IgD-negative memory B cell (primary cell): Measurements from ENCODE around the gene ITGAE. TPM values are rescaled to one million over a fixed set of nuclear protein-coding genes. Genes with fewer than 3 reads are reported as not detected.
"Not testable (repeated sequence)": the region's sequence is repeated elsewhere in the genome, so short reads cannot be mapped to it uniquely, and the experiment has no call there.

Experiments used
- H3K27ac Mint-ChIP-seq, 3 donors: one replicate each; pipeline ENCODE4 v1.8.0; 2020 to 2022; ENCODE audit warnings: mild to moderate bottlenecking in 3 of 3, mixed read lengths in 3 of 3, moderate library complexity in 1 of 3
- H3K27me3 Mint-ChIP-seq: one replicate; pipeline ENCODE4 v1.8.0; 2021; ENCODE audit warnings: mixed read lengths
- H3K36me3 Mint-ChIP-seq: one replicate; pipeline ENCODE4 v1.8.0; 2020; ENCODE audit warnings: mild to moderate bottlenecking, mixed read lengths
- H3K4me1 Mint-ChIP-seq, 3 donors: one replicate each; pipeline ENCODE4 v1.8.0; 2020 to 2022; ENCODE audit warnings: mixed read lengths in 3 of 3, mild to moderate bottlenecking in 1 of 3
- H3K4me3 Mint-ChIP-seq, 4 donors: one replicate each; pipeline ENCODE4 v1.8.0; 2020 to 2022; ENCODE audit warnings: mild to moderate bottlenecking in 4 of 4, mixed read lengths in 4 of 4, moderate library complexity in 3 of 4
- H3K9me3 Mint-ChIP-seq, 3 donors: one replicate each; pipeline ENCODE4 v1.8.0; 2020 to 2021; ENCODE audit warnings: mixed read lengths in 3 of 3, mild to moderate bottlenecking in 1 of 3
- polyA plus RNA-seq: library from polyadenylated mRNA; unstranded; fragments of 300-500 nt; fragmentation: Illumina TruSeq; gene quantifications from one replicate; pipeline ENCODE4 v1.2.3, GENCODE V29; 2021

The ITGAE gene
- polyA plus RNA-seq, 1 donor from 2014 or later = 125 TPM

DNA sequence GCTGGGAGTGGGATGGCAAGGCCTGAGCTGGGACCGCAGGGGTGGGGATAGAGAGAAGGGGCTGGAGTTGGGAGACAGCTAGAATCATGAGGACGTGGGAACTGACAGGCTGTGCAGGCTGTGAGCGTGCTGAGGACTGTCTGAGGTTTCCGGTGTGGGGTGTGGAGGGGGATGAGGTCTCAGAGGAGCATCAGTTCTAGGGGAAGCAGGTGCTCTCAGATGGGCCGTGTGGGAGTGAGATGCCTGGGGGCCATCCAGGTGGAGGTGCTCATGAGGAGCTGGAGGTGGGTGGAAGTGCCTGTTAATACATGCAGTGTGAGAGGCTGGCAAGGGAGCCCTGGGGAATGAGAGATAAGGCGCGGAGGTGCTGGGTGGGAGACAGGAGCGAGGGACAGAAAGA, 50.1 kb downstream of the ITGAE start:
- H3K4me1 Mint-ChIP-seq = peaks cover 5 to 15% (median 10%) of the 10 kb centered on the region in 3 donors
- no peaks in the 10 kb centered on the region for H3K36me3 Mint-ChIP-seq
- peak overlapping the region in 1 of 3 donors; percentile 71 for H3K27ac Mint-ChIP-seq
- H3K9me3 Mint-ChIP-seq = no peaks in the 10 kb centered on the region
- H3K4me3 Mint-ChIP-seq = peak overlapping the region in 2 of 4 donors; percentile 9 to 71
- no peaks in the 10 kb centered on the region for H3K27me3 Mint-ChIP-seq

DNA sequence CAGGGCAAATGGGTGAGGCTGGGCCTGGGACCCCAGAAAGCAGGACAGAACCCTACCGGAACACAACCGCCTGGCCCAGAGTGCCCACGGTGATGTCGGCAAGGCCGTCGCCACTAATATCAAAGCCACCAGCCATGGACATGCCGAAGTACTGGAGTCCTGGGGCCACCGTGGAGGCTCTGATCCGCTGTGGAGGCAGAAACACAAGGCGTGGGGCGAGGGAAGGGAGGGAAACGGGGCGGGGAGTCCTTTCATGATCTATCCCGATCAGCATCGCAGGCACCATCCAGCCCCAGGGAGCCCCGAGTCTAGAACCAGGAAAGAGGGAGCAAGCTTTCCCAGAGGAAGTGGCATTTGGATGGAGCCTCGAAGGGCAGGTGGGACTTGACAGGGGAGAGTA, 50.7 kb downstream of the ITGAE start:
- peaks cover 5 to 12% (median 10%) of the 10 kb centered on the region in 3 donors for H3K4me1 Mint-ChIP-seq
- no peaks in the 10 kb centered on the region for H3K27me3 Mint-ChIP-seq
- H3K4me3 Mint-ChIP-seq = no peak overlapping the region
- no peak overlapping the region for H3K27ac Mint-ChIP-seq
- no peaks in the 10 kb centered on the region for H3K9me3 Mint-ChIP-seq
- H3K36me3 Mint-ChIP-seq = no peaks in the 10 kb centered on the region

DNA sequence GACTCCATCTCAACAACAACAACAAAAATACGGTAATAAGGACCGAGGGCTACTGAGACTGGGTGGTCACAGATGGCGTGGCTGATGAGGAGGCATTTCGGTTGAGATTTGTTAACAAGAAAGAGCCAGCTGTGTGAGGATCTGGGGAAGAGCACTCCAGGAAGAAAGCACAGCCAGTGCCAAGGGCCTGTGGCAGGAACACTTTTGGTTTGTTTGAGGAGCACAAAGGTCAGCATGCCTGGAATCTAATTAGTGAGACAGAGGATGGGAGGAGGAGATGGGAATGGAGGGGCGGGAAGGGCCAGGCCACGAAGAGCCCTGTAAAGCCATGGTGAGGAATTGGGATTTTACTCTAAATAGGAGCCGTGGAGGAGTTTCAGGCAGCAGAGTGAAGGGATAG, 52.4 kb downstream of the ITGAE start:
- Mint-ChIP-seq H3K4me1 (peaks cover 5 to 10% (median 10%) of the 10 kb centered on the region in 3 donors), H3K36me3 (no peaks in the 10 kb centered on the region), H3K9me3 (no peaks in the 10 kb centered on the region), H3K27me3 (no peaks in the 10 kb centered on the region), H3K27ac (peak overlapping the region in 1 of 3 donors; percentile 57), H3K4me3 (peak overlapping the region in 1 of 4 donors; percentile 85)

DNA sequence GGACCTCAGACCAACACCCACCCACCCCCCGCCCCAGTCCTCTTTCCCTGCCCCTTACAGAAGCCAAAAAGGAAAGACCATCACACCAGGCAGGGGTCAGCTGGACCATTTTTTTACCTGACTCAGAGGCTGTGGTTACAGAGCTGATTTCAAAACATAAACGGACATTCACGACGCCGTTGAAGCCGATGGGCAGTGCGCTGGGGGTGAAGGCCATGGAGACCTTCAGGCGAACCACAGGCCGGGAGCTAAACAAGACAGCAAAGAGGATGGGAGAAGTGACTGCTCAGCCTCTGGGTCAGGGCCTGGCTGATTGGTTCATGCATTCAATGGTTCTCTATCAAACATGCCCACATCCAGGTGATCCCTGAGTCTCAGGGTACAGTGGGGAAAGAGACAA, 53.2 kb downstream of the ITGAE start:
- Mint-ChIP-seq H3K36me3 (no peaks in the 10 kb centered on the region), H3K9me3 (no peaks in the 10 kb centered on the region), H3K4me1 (peaks cover 5 to 10% (median 8%) of the 10 kb centered on the region in 3 donors), H3K4me3 (no peak overlapping the region), H3K27me3 (no peaks in the 10 kb centered on the region), H3K27ac (no peak overlapping the region)

DNA sequence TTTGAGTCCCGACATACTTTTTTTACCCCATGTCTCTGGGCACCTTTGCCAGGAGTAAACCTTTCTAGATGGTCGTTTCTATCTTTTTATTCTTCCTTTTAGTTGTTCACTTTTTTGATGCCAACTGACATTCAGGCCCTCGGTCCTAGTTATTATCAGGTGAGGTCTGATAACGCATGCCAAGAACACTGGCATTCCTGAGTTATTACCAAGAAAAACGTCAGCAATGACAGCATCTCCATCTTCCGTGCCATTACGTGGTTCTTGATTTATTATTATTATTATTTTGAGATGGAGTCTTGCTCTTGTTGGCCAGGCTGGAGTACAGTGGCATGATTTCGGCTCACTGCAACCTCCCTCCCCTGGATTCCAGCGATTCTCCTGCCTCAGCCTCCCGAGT, 55.9 kb downstream of the ITGAE start:
- Mint-ChIP-seq H3K36me3 (peaks cover 2% of the 10 kb centered on the region), H3K4me3 (no peak overlapping the region), H3K4me1 (peaks cover 4 to 5% (median 5%) of the 10 kb centered on the region in 3 donors), H3K9me3 (no peaks in the 10 kb centered on the region), H3K27ac (no peak overlapping the region), H3K27me3 (no peaks in the 10 kb centered on the region)

DNA sequence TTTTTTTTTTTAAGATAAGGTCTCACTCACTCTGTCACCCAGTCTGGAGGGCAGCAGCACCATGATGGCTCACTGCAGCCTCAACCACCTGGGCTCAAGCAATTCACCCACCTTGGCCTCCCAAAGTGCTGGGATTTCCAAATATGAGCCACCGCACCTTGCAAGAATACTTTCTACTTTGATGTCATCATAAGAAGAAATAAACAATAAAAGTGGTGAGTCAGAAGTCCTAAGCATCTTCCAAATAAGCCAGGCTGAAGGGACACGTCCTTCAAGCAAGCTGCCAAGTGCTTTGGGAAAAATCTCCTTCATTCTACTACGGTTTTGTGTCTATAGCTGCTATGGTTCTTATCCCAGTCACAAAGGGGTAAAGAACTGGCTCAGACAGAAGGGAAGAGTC, 57.0 kb downstream of the ITGAE start:
- Mint-ChIP-seq H3K27me3 (no peaks in the 10 kb centered on the region), H3K4me1 (peaks cover 6 to 13% (median 10%) of the 10 kb centered on the region in 3 donors), H3K9me3 (no peaks in the 10 kb centered on the region), H3K27ac (no peak overlapping the region), H3K4me3 (no peak overlapping the region), H3K36me3 (peaks cover 2% of the 10 kb centered on the region)

DNA sequence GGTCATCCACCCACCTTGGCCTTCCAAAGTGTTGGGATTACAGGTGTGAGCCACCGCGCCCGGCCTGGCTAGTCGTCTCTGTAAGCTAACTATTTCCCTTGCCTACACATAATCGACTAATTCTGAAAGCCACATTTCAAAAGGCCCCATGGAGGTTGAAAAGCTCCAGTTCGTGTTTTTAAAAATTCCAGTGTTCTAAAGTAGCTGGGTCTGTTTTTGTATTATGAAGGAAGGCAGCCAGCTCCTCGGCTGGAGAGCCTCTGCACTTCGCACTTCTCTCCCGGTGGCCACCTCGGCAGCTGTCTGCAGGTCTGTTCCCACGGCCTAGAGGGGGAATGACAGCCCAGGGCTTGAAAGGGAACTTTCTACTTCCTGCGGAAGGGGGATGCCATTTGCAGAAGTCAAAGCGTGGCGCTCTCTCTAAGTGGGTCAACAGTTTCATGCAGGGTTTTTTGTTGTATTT, 60.3 kb downstream of the ITGAE start:
- Mint-ChIP-seq H3K36me3 (peaks cover 2% of the 10 kb centered on the region), H3K27ac (peak overlapping the region; percentile 36 to 90 (median 63)), H3K27me3 (no peaks in the 10 kb centered on the region), H3K4me3 (peak overlapping the region in 3 of 4 donors; percentile 19 to 69 (median 66)), H3K9me3 (no peaks in the 10 kb centered on the region), H3K4me1 (peaks cover 17 to 25% (median 19%) of the 10 kb centered on the region in 3 donors)

DNA sequence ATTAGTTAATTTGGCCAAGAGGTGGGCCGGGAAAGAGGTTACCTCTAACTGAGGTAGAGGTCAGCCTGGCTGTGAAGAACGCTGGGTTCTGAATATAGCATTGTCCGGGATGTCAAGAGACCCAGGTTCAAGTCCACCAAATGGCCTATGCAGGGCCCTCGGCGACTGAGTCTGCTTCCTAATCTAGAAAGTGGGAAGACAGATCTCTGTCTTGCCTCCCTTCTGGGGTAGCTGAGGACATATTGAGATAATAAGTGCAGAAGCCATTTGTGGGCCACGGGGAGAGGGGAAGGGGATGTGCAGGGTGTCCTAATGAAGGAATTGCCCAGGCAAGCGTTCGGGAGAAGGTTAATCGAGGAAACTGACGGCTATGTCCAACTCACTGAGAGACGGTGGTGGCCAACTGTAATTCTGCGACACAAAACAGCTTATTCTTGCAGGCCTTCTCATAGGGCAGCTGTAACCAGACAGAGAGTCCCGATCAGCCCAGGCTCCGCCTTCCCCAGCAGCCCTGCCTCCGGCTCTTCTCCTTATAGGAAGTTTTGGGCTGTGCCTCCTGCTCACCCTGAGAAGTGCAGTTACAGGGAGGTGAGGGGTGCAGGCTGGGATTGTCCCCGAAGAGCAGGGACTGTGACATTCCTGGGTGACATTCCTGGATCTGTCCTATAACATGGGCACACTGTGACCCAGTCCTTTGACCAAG, 61.4 kb downstream of the ITGAE start:
- Mint-ChIP-seq H3K9me3 (no peaks in the 10 kb centered on the region), H3K27me3 (no peaks in the 10 kb centered on the region), H3K36me3 (peaks cover 2% of the 10 kb centered on the region), H3K4me3 (peak overlapping the region in 2 of 4 donors; percentile 20 to 63), H3K27ac (peak overlapping the region in 2 of 3 donors; percentile 13 to 89), H3K4me1 (peaks cover 17 to 25% (median 19%) of the 10 kb centered on the region in 3 donors)

DNA sequence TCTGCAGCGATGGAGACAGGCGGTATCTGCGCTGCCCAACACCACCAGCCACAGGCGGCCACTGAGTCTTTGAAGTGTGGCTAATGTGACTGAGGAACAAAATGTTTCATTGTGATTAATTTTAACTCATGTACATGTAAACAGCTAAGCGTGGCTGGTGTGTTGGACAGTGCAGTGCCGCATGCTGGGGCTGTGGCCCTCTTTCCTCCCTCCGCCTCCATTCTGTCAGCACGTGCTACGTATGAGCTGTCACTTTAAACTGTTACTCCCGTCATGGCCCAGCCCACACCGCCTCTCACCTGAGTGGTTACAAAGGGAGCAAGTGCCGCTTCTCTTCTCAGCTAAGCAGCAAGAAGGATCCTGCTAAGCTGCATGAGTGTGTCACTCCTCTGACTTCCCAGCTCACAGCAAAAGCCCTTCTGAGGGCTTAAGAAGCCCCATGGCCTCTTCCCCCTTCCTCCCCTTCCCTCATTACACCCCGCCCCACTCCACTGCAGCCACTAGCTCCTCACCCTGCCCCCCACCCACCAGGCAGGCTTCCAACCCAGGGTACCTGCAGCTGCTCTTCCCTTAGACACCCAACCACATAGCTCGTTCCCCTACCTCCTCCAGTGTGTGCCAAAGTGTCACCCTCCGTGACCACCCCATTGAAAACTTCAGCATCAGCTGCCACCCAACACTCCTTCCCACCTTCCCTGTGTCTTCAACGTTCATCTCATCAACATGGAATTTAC, 62.3 kb downstream of the ITGAE start:
- H3K4me3 Mint-ChIP-seq = peak overlapping the region in 2 of 4 donors; percentile 23 to 49
- peaks cover 17 to 29% (median 19%) of the 10 kb centered on the region in 3 donors for H3K4me1 Mint-ChIP-seq
- H3K27me3 Mint-ChIP-seq = no peaks in the 10 kb centered on the region
- peak overlapping the region; percentile 2 to 89 (median 53) for H3K27ac Mint-ChIP-seq
- H3K36me3 Mint-ChIP-seq = peaks cover 2% of the 10 kb centered on the region
- no peaks in the 10 kb centered on the region for H3K9me3 Mint-ChIP-seq

DNA sequence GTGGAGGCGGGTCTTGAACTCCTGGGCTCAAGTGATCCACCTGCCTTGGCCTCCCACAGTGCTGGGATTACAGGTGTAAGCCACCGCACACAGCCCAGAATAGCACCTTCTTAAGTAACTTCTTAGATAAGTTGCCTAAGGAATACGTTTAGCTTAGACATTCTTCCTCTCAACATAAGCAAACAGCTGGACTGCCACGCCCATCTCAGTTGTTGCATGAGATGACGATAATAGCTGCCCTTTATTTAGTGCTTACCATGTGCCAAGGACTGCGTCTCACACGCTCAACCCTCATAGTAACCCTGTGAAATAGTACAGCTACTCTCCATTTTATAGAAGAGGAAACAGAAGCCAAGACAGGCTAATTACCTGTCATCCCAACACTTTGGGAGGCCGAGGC, 65.5 kb downstream of the ITGAE start:
- H3K36me3 Mint-ChIP-seq = no peaks in the 10 kb centered on the region
- no peak overlapping the region for H3K4me3 Mint-ChIP-seq
- no peaks in the 10 kb centered on the region for H3K27me3 Mint-ChIP-seq
- no peak overlapping the region for H3K27ac Mint-ChIP-seq
- no peaks in the 10 kb centered on the region for H3K9me3 Mint-ChIP-seq
- H3K4me1 Mint-ChIP-seq = peaks cover 21 to 39% (median 25%) of the 10 kb centered on the region in 3 donors

DNA sequence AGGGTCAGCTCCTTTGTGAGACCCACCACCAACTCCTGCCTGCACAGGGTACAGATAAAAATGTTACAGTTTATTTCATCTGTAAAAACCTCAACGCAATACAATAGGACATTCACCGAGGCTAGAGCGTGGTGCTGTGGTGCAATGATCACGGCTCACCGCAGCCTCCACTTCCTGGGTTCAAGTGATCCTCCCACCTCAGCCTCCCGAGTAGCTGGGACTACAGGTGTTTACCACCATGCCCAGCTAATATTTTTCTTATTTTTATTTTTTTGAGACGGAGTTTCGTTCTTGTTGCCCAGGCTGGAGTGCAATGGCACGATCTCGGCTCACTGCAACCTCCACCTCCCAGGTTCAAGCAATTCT, 66.1 kb downstream of the ITGAE start:
- H3K36me3 Mint-ChIP-seq, H3K9me3 Mint-ChIP-seq, H3K4me3 Mint-ChIP-seq, H3K27me3 Mint-ChIP-seq, H3K27ac Mint-ChIP-seq: not testable (repeated sequence)
- H3K4me1 Mint-ChIP-seq = peaks cover 20 to 38% (median 24%) of the 10 kb centered on the region in 3 donors

DNA sequence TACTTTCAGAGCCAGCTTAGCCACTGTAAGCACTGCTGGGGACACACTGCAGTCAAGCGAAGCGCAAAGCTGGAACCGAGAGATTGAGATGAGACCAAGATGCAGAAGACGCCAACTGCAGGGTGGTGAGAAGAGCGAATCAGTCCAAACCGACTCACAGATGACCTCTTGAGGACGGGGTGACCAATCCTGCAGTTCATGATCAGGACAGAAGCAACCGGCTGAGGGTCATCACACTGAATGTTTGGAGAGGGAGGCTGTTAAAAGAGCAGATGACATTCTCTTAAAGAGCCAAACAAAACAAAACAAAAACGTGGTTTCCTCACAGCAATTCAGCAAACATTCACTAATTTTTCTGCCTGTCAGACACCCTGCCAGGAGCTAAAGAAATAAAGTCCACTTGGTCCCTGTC, 68.8 kb downstream of the ITGAE start:
- H3K4me1 Mint-ChIP-seq = peaks cover 7 to 26% (median 18%) of the 10 kb centered on the region in 3 donors
- H3K27ac Mint-ChIP-seq = peak overlapping the region in 1 of 3 donors; percentile 71
- peak overlapping the region; percentile 3 to 82 (median 56) for H3K4me3 Mint-ChIP-seq
- H3K9me3 Mint-ChIP-seq = no peaks in the 10 kb centered on the region
- no peaks in the 10 kb centered on the region for H3K36me3 Mint-ChIP-seq
- no peaks in the 10 kb centered on the region for H3K27me3 Mint-ChIP-seq

DNA sequence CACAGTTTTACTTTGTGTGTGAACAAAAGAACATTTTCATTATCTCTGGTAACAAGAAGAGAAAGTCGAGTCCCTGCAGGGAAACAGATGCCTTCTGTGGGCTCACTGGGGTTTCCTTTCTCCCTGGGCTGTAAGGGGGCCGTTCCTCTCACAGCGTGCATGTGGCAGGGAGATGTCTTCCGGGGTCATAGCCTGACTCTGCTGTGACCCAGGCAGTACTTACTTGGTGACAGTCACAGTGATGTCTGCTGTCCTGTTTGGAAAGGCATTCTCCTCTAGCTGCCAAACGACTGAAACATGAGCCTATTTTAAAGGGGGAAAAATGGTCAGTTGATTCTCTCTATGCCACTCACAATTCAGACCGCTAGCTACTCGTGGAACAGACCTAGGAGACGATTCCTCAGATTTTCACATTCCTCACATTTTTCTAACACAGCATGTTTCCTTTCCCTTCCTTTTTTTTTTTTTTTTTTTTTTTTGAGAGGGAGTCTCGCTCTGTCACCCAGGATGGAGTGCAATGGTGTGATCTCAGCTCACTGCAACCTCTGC, 70.0 kb downstream of the ITGAE start:
- Mint-ChIP-seq H3K36me3 (no peaks in the 10 kb centered on the region), H3K27ac (peak overlapping the region in 1 of 3 donors; percentile 27), H3K9me3 (no peaks in the 10 kb centered on the region), H3K4me1 (peaks cover 15 to 34% (median 20%) of the 10 kb centered on the region in 3 donors), H3K4me3 (peak overlapping the region in 1 of 4 donors; percentile 58), H3K27me3 (no peaks in the 10 kb centered on the region)

DNA sequence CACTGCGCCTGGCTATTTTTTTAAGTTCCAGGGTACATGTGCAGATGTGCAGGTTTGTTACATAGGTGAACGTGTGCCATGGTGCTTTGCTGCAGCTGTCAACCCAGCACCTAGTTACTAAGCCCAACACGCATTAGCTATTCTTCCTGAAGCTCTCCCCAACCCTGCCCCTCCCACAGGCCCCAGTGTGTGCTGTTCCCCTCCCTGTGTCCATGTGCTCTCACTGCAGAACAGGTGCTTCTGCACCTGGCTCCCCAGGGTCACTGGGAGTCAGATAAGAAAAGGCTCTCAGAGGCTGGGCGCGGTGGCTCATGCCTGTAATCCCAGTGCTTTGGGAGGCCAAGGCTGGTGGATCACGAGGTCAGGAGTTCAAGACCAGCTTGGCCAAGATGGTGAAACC, 71.1 kb downstream of the ITGAE start:
- H3K4me1 Mint-ChIP-seq = peaks cover 24 to 44% (median 25%) of the 10 kb centered on the region in 3 donors

DNA sequence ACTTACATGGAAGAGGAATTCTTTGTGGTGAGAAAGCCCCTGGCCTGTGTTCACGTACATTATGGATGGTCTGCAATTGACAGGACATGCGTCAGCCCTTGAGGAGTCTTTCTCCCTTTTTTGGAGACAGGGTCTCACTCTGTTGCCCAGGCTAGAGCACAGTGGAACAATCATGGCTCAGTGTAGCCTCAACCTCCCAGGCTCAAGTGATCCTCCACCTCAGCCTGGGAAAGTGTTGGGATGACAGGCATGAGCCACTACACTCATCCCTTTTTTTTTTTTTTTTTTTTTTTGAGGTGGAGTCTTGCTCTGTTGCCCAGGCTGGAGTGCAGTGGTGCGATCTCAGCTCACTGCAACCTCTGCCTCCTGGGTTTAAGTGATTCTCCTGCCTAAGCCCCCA, 72.9 kb downstream of the ITGAE start:
- H3K27ac Mint-ChIP-seq, H3K36me3 Mint-ChIP-seq, H3K27me3 Mint-ChIP-seq, H3K9me3 Mint-ChIP-seq: not testable (repeated sequence)
- Mint-ChIP-seq H3K4me1 (peaks cover 29 to 42% (median 31%) of the 10 kb centered on the region in 3 donors), H3K4me3 (peak overlapping the region in 1 of 4 donors; percentile 52)

More for the DNA sequence above, 71.1 kb downstream of the ITGAE start:
- no peaks in the 10 kb centered on the region for H3K27me3 Mint-ChIP-seq
- no peak overlapping the region for H3K27ac Mint-ChIP-seq
- H3K36me3 Mint-ChIP-seq = no peaks in the 10 kb centered on the region
- peak overlapping the region in 1 of 4 donors; percentile 41 for H3K4me3 Mint-ChIP-seq
- no peaks in the 10 kb centered on the region for H3K9me3 Mint-ChIP-seq
